DOHH2 (cell line): ENCODE data around the gene PNPLA7.

ENCODE experiments used
- EZH2phosphoT487 ChIP-seq: fragments of 200-600 bp; sonication (generic); IDR thresholded peaks from 2 replicates; pipeline ENCODE4 v1.6.1; 2017; ENCODE audit warnings: borderline replicate concordance, mild to moderate bottlenecking, antibody characterized with exemption, low read length, moderate library complexity, mixed read lengths
- TF ChIP-seq, protein P1 (sequence below): fragments of 200-600 bp; sonication (generic); IDR thresholded peaks from one replicate; pipeline ENCODE4 v1.5.1; 2014; ENCODE audit warnings: antibody characterized with exemption, mild to moderate bottlenecking, low read depth, low read length; ENCODE audit not compliant: poor library complexity, severe bottlenecking

- TF ChIP-seq, protein P1, sequence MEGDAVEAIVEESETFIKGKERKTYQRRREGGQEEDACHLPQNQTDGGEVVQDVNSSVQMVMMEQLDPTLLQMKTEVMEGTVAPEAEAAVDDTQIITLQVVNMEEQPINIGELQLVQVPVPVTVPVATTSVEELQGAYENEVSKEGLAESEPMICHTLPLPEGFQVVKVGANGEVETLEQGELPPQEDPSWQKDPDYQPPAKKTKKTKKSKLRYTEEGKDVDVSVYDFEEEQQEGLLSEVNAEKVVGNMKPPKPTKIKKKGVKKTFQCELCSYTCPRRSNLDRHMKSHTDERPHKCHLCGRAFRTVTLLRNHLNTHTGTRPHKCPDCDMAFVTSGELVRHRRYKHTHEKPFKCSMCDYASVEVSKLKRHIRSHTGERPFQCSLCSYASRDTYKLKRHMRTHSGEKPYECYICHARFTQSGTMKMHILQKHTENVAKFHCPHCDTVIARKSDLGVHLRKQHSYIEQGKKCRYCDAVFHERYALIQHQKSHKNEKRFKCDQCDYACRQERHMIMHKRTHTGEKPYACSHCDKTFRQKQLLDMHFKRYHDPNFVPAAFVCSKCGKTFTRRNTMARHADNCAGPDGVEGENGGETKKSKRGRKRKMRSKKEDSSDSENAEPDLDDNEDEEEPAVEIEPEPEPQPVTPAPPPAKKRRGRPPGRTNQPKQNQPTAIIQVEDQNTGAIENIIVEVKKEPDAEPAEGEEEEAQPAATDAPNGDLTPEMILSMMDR = no peak
- no peak for TF ChIP-seq EZH2phosphoT487
Measured at GRCh38 chr9:137448602-137448962, 101.6 kb downstream of the PNPLA7 start.
